ENCODE data around the gene AUTS2. TPM values are rescaled to one million over a fixed set of nuclear protein-coding genes. Genes with fewer than 3 reads are reported as not detected.

AUTS2 gene
- polyA plus RNA-seq, 1 donor from 2014 or later: 97.3 TPM

- Histone ChIP-seq H3K4me3 (ENCODE audit: low read length) (no peak overlapping the region), H3K27ac (ENCODE audit: low read length) (no peak overlapping the region), H3K9me3 (ENCODE audit: low read length) (no peaks in the 10 kb centered on the region), H2AFZ (ENCODE audit: low read depth, low read length) (no peak overlapping the region), H3K36me3 (ENCODE audit: insufficient read depth, low read length) (no peaks in the 10 kb centered on the region), H3F3A (ENCODE audit: insufficient read depth, low read length, poor library complexity, severe bottlenecking) (no peaks in the 10 kb centered on the region), H3K4me2 (ENCODE audit: low read length) (no peak overlapping the region), H3K27me3 (ENCODE audit: insufficient read depth, low read depth, low read length) (no peaks in the 10 kb centered on the region), H3K9me2 (ENCODE audit: insufficient read depth, low read length) (no peaks in the 10 kb centered on the region), H3K9ac (ENCODE audit: low read length) (no peak overlapping the region), H4K20me1 (ENCODE audit: insufficient read depth) (no peaks in the 10 kb centered on the region), H3K79me2 (replicated peaks; ENCODE audit: insufficient read depth, low read length) (no peaks in the 10 kb centered on the region)
- TF ChIP-seq POLR2AphosphoS5 (IDR thresholded peaks at IDR 0.05) (no peak), EP300 (conservative IDR thresholded peaks at IDR 0.05; ENCODE audit: poor library complexity, severe bottlenecking) (no peak), RAD21 (conservative IDR thresholded peaks at IDR 0.05) (no peak), MXI1 (conservative IDR thresholded peaks at IDR 0.05; ENCODE audit: poor library complexity, severe bottlenecking) (no peak)
- TF ChIP-seq, protein P1, sequence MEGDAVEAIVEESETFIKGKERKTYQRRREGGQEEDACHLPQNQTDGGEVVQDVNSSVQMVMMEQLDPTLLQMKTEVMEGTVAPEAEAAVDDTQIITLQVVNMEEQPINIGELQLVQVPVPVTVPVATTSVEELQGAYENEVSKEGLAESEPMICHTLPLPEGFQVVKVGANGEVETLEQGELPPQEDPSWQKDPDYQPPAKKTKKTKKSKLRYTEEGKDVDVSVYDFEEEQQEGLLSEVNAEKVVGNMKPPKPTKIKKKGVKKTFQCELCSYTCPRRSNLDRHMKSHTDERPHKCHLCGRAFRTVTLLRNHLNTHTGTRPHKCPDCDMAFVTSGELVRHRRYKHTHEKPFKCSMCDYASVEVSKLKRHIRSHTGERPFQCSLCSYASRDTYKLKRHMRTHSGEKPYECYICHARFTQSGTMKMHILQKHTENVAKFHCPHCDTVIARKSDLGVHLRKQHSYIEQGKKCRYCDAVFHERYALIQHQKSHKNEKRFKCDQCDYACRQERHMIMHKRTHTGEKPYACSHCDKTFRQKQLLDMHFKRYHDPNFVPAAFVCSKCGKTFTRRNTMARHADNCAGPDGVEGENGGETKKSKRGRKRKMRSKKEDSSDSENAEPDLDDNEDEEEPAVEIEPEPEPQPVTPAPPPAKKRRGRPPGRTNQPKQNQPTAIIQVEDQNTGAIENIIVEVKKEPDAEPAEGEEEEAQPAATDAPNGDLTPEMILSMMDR (IDR thresholded peaks at IDR 0.05; ENCODE audit: poor library complexity, severe bottlenecking): no peak
Measured at GRCh38 chr7:70808876-70809275, 1210.6 kb downstream of the AUTS2 start.

GRCh38 chr7:70810558-70811139, 1212.4 kb downstream of the AUTS2 start:
- Histone ChIP-seq H2AFZ (ENCODE audit: low read depth, low read length) (no peak overlapping the region), H3K79me2 (replicated peaks; ENCODE audit: insufficient read depth, low read length) (no peaks in the 10 kb centered on the region), H3F3A (ENCODE audit: insufficient read depth, low read length, poor library complexity, severe bottlenecking) (no peaks in the 10 kb centered on the region), H3K27me3 (ENCODE audit: insufficient read depth, low read depth, low read length) (no peaks in the 10 kb centered on the region), H3K36me3 (ENCODE audit: insufficient read depth, low read length) (no peaks in the 10 kb centered on the region), H3K27ac (ENCODE audit: low read length) (no peak overlapping the region), H4K20me1 (ENCODE audit: insufficient read depth) (no peaks in the 10 kb centered on the region), H3K9ac (ENCODE audit: low read length) (no peak overlapping the region), H3K4me2 (ENCODE audit: low read length) (no peak overlapping the region), H3K9me3 (ENCODE audit: low read length) (no peaks in the 10 kb centered on the region), H3K4me3 (ENCODE audit: low read length) (no peak overlapping the region), H3K9me2 (ENCODE audit: insufficient read depth, low read length) (no peaks in the 10 kb centered on the region)
- TF ChIP-seq EZH2 (IDR thresholded peaks at IDR 0.05; ENCODE audit: borderline replicate concordance, insufficient read depth, low read length, poor library complexity, severe bottlenecking) (no peak), MXI1 (conservative IDR thresholded peaks at IDR 0.05; ENCODE audit: poor library complexity, severe bottlenecking) (no peak), REST (IDR thresholded peaks at IDR 0.05; ENCODE audit: borderline replicate concordance) (no peak), TAF1 (IDR thresholded peaks at IDR 0.05; ENCODE audit: low read depth) (no peak), EP300 (conservative IDR thresholded peaks at IDR 0.05; ENCODE audit: poor library complexity, severe bottlenecking) (no peak), RAD21 (conservative IDR thresholded peaks at IDR 0.05) (no peak), SMC3 (conservative IDR thresholded peaks at IDR 0.05; ENCODE audit: poor library complexity) (no peak), POLR2AphosphoS5 (IDR thresholded peaks at IDR 0.05) (no peak)
- TF ChIP-seq, protein P1 (IDR thresholded peaks at IDR 0.05; ENCODE audit: poor library complexity, severe bottlenecking): no peak
